Kidney (tissue), 14 donors: Measurements from ENCODE around the gene LAMC1. TPM values are rescaled to one million over a fixed set of nuclear protein-coding genes. Genes with fewer than 3 reads are reported as not detected.

ENCODE experiments used
- DNase-seq, 5 donors: peaks; one replicate each; pipeline ENCODE4 v3.0.0-alpha.2; 2013 to 2020
- FAIRE-seq: peaks from 2 replicates; lab custom pipeline; 2012; peaks lifted over from hg19 to GRCh38; lab: Jason Lieb, UNC
- H3K27ac ChIP-seq, 2 donors: one replicate each; pipeline ENCODE4 v1.7.0; 2013; ENCODE audit warnings: low read depth in 2 of 2, low read length in 2 of 2, inconsistent platforms in 1 of 2
- H3K27me3 ChIP-seq: one replicate; pipeline ENCODE4 v1.7.1; 2013; ENCODE audit warnings: low read length, inconsistent platforms; ENCODE audit not compliant: control insufficient read depth, insufficient read depth
- H3K36me3 ChIP-seq, 3 donors: one replicate each; pipeline versions ENCODE4 v1.7.0 to v1.7.1; 2013; ENCODE audit warnings: low read length in 3 of 3, control low read depth in 1 of 3, inconsistent platforms in 1 of 3; ENCODE audit not compliant: insufficient read depth in 3 of 3, control insufficient read depth in 2 of 3
- H3K4me1 ChIP-seq, 3 donors: one replicate each; pipeline versions ENCODE4 v1.7.0 to v1.7.1; 2013; ENCODE audit warnings: low read length in 3 of 3, inconsistent platforms in 1 of 3, low read depth in 1 of 3; ENCODE audit not compliant: control insufficient read depth in 2 of 3, insufficient read depth in 2 of 3
- H3K4me3 ChIP-seq, 3 donors: one replicate each; pipeline versions ENCODE4 v1.7.0 to v1.8.1; 2013; ENCODE audit warnings: low read length in 3 of 3, control low read depth in 1 of 3, inconsistent platforms in 1 of 3
- H3K9ac ChIP-seq, 3 donors: one replicate each; pipeline versions ENCODE4 v1.7.0 to v1.7.1; 2013; ENCODE audit warnings: low read length in 3 of 3, control low read depth in 1 of 3, inconsistent platforms in 1 of 3
- H3K9me3 ChIP-seq, 3 donors: one replicate each; pipeline versions ENCODE4 v1.7.0 to v1.7.1; 2013; ENCODE audit warnings: low read length in 3 of 3, control low read depth in 1 of 3, inconsistent platforms in 1 of 3; ENCODE audit not compliant: control insufficient read depth in 2 of 3, insufficient read depth in 1 of 3
- CTCF ChIP-seq: IDR thresholded peaks from 3 replicates; pipeline ENCODE4 v1.5.1; 2012; ENCODE audit warnings: mild to moderate bottlenecking, moderate library complexity, borderline replicate concordance; ENCODE audit not compliant: insufficient read depth; ENCODE audit errors: extremely low read depth
- intact Hi-C: fragments of 100-400 bp; cut with DNase I; formaldehyde crosslinking; loops from one replicate; pipeline ENCODE4 v1.11.1; 2022
- polyA plus RNA-seq: library from polyadenylated mRNA; stranded (reverse); fragments of 350-450 nt; fragmentation: Illumina TruSeq; extraction: RNeasy Lipid Tissue Mini Kit (QIAGEN cat#74804); gene quantifications from one replicate; pipeline ENCODE4 v1.2.3, GENCODE V29; 2014; ENCODE audit warnings: low read depth, low replicate concordance; ENCODE audit not compliant: insufficient read depth
- total RNA-seq: library from RNA; stranded (reverse); fragmentation: NEBNext Ultra II Directional; extraction: Animal tissue kit (Norgen Biotek cat#: 25700); gene quantifications from one replicate; pipeline ENCODE4 v1.2.1, GENCODE V29; 2021
- donor health status: control.
- donor health status: control.
- donor health status: control.
- donor health status: control.
- donor health status: control.
- donor health status: DM: yes; HTN: yes; CAD: no.
- donor health status: Normal renal cell carcinoma (clear cell type).

LAMC1 gene
- total and polyA plus RNA-seq, 2 donors from 2014 or later = 21.1 to 140 TPM

- no peaks in the 10 kb centered on the region for H3K4me1 ChIP-seq
- no peak overlapping the region for H3K27ac ChIP-seq
- no peak overlapping the region for H3K9ac ChIP-seq
- FAIRE-seq (no peak), DNase-seq (no peak)
- H3K4me3 ChIP-seq = no peak overlapping the region
- intact Hi-C loops = no loop called here
- H3K36me3 ChIP-seq = peaks cover 24 to 60% (median 43%) of the 10 kb centered on the region in 3 donors
- TF ChIP-seq CTCF = no peak
- no peaks in the 10 kb centered on the region for H3K27me3 ChIP-seq
- H3K9me3 ChIP-seq = no peaks in the 10 kb centered on the region
Observed at GRCh38 chr1:183124259-183124658, 101.0 kb downstream of the LAMC1 start.

- TF ChIP-seq CTCF = no peak
- Histone ChIP-seq H3K27ac (no peak overlapping the region), H3K36me3 (peaks cover 22 to 64% (median 40%) of the 10 kb centered on the region in 3 donors), H3K4me3 (no peak overlapping the region), H3K9me3 (no peaks in the 10 kb centered on the region), H3K9ac (no peak overlapping the region), H3K4me1 (no peaks in the 10 kb centered on the region), H3K27me3 (no peaks in the 10 kb centered on the region)
- FAIRE-seq (no peak), DNase-seq (peak in 2 of 5 donors; percentile 32 to 44)
- intact Hi-C loops = no loop called here
Observed at GRCh38 chr1:183125279-183125999, 102.2 kb downstream of the LAMC1 start.

GRCh38 chr1:183126000-183126366 lies 102.8 kb downstream of the LAMC1 start:
- no peaks in the 10 kb centered on the region for H3K4me1 ChIP-seq
- H3K4me3 ChIP-seq = no peak overlapping the region
- no peak for DNase-seq
- H3K36me3 ChIP-seq = peaks cover 22 to 63% (median 40%) of the 10 kb centered on the region in 3 donors
- intact Hi-C loops = no loop called here
- no peak for FAIRE-seq
- no peak overlapping the region for H3K27ac ChIP-seq
- no peak overlapping the region for H3K9ac ChIP-seq
- no peaks in the 10 kb centered on the region for H3K9me3 ChIP-seq
- no peak for TF ChIP-seq CTCF
- no peaks in the 10 kb centered on the region for H3K27me3 ChIP-seq
